ENCODE results near the gene PRR7. TPM values are rescaled to one million over a fixed set of nuclear protein-coding genes. Genes with fewer than 3 reads are reported as not detected.

The PRR7 gene
- total and polyA plus RNA-seq, 2 of the 13 experiments (the other 11 are each of a cell fraction or from before 2014, with no cell fraction given): 4.8 to 5.0 TPM

DNA sequence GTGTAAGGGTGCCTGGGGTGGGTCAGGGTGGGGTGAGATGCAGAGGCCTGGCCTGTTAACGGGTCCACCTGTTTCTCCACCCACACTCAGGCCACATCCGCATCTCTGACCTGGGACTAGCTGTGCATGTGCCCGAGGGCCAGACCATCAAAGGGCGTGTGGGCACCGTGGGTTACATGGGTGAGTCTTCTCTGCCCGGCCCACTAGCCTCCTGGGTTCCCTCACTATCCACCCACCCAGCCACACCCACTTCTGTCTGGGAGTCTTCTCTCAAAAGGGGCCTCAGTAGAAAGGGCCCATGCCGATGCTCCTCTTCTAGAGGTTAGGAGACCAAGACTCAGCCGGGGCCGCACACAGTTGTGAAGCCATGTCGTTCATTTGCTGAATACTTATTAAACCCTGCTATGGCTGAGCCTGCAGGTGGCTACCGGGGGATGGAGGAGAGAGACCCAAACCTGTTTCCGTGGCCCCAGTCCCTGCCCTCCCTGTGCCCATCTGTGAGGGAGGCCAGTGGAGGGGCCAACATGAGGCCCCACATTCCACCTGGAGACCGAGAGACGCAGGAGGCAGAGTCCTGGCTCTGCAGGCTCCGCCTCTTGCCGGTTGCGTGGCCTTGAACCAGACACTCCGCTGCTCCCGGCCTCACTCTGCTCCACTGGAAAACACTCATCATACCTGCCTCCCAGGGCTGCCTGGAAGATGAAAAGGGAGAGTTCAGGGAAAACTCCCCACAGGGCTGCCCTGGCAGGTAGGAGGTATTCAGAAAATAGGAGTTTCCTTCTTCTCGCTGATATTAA, 11.5 kb upstream of the PRR7 start (continued):
- TF ChIP-seq, protein P1, sequence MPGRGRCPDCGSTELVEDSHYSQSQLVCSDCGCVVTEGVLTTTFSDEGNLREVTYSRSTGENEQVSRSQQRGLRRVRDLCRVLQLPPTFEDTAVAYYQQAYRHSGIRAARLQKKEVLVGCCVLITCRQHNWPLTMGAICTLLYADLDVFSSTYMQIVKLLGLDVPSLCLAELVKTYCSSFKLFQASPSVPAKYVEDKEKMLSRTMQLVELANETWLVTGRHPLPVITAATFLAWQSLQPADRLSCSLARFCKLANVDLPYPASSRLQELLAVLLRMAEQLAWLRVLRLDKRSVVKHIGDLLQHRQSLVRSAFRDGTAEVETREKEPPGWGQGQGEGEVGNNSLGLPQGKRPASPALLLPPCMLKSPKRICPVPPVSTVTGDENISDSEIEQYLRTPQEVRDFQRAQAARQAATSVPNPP (CRISPR knock-in tag; IDR thresholded peaks at IDR 0.05): no peak
- peak; percentile 36; the same call in 1 of the 2 replicates for TF ChIP-seq MEIS2 (CRISPR knock-in tag; IDR thresholded peaks at IDR 0.05)
- TF ChIP-seq ZNF746 (CRISPR knock-in tag; IDR thresholded peaks at IDR 0.05): no peak
- peak; percentile 39; the same call in 1 of the 2 replicates for TF ChIP-seq MYC (CRISPR knock-in tag; IDR thresholded peaks at IDR 0.05; ENCODE audit: borderline replicate concordance)
- peak; percentile 66 for TF ChIP-seq ZNF501 (CRISPR knock-in tag; IDR thresholded peaks at IDR 0.05)
- TF ChIP-seq AGO2 (optimal IDR thresholded peaks at IDR 0.05; ENCODE audit: low read depth, low read length): peak; percentile 77
- no peak for TF ChIP-seq NR2F6 (IDR thresholded peaks at IDR 0.05)
- peak; percentile 47; the same call in 1 of the 2 replicates for TF ChIP-seq NR2F6 (CRISPR knock-in tag; IDR thresholded peaks at IDR 0.05)
- peak; percentile 80; the same call in 1 of the 2 replicates for TF ChIP-seq MEIS1 (CRISPR knock-in tag; IDR thresholded peaks at IDR 0.05; ENCODE audit: borderline replicate concordance)

DNA sequence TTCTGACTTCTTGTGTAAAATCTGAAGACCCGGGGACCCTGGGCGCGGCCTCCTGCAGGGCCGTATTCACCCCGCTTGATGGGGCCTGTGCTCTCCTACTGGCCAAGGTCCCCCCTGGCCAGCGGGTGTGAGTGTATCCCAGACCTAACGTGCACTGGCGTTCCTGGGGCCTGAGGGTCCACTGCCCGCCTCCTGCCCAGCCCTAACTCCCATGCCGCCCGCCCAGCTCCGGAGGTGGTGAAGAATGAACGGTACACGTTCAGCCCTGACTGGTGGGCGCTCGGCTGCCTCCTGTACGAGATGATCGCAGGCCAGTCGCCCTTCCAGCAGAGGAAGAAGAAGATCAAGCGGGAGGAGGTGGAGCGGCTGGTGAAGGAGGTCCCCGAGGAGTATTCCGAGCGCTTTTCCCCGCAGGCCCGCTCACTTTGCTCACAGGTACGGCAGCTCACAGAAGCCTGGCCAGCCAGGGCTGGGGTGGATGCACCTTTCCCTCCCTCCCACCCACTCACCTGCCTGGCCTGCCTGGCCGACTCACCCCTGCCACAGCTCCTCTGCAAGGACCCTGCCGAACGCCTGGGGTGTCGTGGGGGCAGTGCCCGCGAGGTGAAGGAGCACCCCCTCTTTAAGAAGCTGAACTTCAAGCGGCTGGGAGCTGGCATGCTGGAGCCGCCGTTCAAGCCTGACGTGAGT, 10.6 kb upstream of the PRR7 start:
- DNase-seq (ENCODE audit: low spot score) (no peak), ATAC-seq (no peak), FAIRE-seq (no peak)
- H3K9me3 ChIP-seq (ENCODE audit: low read length): no peaks in the 10 kb centered on the region
- H3K4me3 ChIP-seq (replicated peaks in 1 of 3; ENCODE audit: insufficient read depth in 1 of 3, low read depth in 2 of 3, low read length in 3 of 3): no peak overlapping the region
- 0 out of 2 replicates have a peak overlapping the region, but pooled peaks have one; percentile 14 for H3K4me2 ChIP-seq (ENCODE audit: low read depth, low read length)
- in situ Hi-C loops (cut with HindIII; ENCODE audit: extremely low pct_ligation_motif_present, low pct_unique_long_range_greater_than_20kb) (no loop called here), intact Hi-C loops (cut with micrococcal nuclease; ENCODE audit: unreplicated experiment) (no loop called here)
- ChIA-PET POLR2A (interaction anchor here (1.1 to 2.6 kb wide), 4 partner anchors 9 to 31 kb away, joined by 3 to 6 read pairs (median 4); partner anchors contain the start of gene GRK6), CTCF (ENCODE audit: low intra/inter-chr PET ratio, low total read pairs) (no interaction called here)
- H3K36me3 ChIP-seq (replicated peaks in 1 of 2; ENCODE audit: control insufficient read depth in 1 of 2, insufficient read depth in 2 of 2, low read length in 2 of 2): peaks cover 22 to 34% of the 10 kb centered on the region in 2 experiments; a peak in 4 of 5 replicates
- no peaks in the 10 kb centered on the region for H3K27me3 ChIP-seq (ENCODE audit: control insufficient read depth in 1 of 2, insufficient read depth in 2 of 2, low read length in 2 of 2)
- no peak overlapping the region for H2AFZ ChIP-seq (ENCODE audit: low read length)
- peaks cover 35% of the 10 kb centered on the region for H3K4me1 ChIP-seq (ENCODE audit: insufficient read depth, low read length)
- no peak overlapping the region for H3K9ac ChIP-seq (ENCODE audit: insufficient read depth, low read depth, low read length)
- H3K27ac ChIP-seq (ENCODE audit: extremely low read length, insufficient read depth, low read length): peak overlapping the region; percentile 43
- 97% methylated on average over 22 of the region's 37 CpGs for WGBS (ENCODE audit: low lambda C conversion rate)
- H4K20me1 ChIP-seq (ENCODE audit: insufficient read depth, low read length): no peaks in the 10 kb centered on the region
- H3K79me2 ChIP-seq (ENCODE audit: insufficient read depth, low read length): no peaks in the 10 kb centered on the region
- no TSS peak for BruUV-seq (replicated peaks)
- TF ChIP-seq RBFOX2 (IDR thresholded peaks at IDR 0.05; ENCODE audit: low read depth, low read length): 0 out of 2 replicates have a peak, but pooled peaks have one; percentile 34
- TF ChIP-seq KDM2A (CRISPR knock-in tag; IDR thresholded peaks at IDR 0.05; ENCODE audit: borderline replicate concordance, low read depth): 0 out of 2 replicates have a peak, but pooled peaks have one; percentile 22
- TF ChIP-seq ZNF124 (CRISPR knock-in tag; IDR thresholded peaks at IDR 0.05): no peak
- peak; percentile 91 for TF ChIP-seq AGO2 (optimal IDR thresholded peaks at IDR 0.05; ENCODE audit: low read depth, low read length)
- TF ChIP-seq YEATS4 (CRISPR knock-in tag; IDR thresholded peaks at IDR 0.05; ENCODE audit: borderline replicate concordance): no peak
- TF ChIP-seq ZNF564 (CRISPR knock-in tag; IDR thresholded peaks at IDR 0.05): no peak
- TF ChIP-seq ZNF605 (CRISPR knock-in tag; IDR thresholded peaks at IDR 0.05): peak; percentile 52; the same call in 1 of the 2 replicates
- peak; percentile 38 for TF ChIP-seq AGO1 (IDR thresholded peaks at IDR 0.05; ENCODE audit: low read depth, low read length, poor library complexity, severe bottlenecking)
- TF ChIP-seq, protein P2, sequence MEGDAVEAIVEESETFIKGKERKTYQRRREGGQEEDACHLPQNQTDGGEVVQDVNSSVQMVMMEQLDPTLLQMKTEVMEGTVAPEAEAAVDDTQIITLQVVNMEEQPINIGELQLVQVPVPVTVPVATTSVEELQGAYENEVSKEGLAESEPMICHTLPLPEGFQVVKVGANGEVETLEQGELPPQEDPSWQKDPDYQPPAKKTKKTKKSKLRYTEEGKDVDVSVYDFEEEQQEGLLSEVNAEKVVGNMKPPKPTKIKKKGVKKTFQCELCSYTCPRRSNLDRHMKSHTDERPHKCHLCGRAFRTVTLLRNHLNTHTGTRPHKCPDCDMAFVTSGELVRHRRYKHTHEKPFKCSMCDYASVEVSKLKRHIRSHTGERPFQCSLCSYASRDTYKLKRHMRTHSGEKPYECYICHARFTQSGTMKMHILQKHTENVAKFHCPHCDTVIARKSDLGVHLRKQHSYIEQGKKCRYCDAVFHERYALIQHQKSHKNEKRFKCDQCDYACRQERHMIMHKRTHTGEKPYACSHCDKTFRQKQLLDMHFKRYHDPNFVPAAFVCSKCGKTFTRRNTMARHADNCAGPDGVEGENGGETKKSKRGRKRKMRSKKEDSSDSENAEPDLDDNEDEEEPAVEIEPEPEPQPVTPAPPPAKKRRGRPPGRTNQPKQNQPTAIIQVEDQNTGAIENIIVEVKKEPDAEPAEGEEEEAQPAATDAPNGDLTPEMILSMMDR (CRISPR knock-in tag; IDR thresholded peaks at IDR 0.05): no peak

Measured in HepG2 (cell line).